HG03025 (cell line): ENCODE results near the gene TTC39A.
"Not testable (repeated sequence)": the region's sequence is repeated elsewhere in the genome, so short reads cannot be mapped to it uniquely, and the experiment has no call there.

Experiments used
- ATAC-seq: cut with Tn5 transposase; IDR thresholded peaks from one replicate; pipeline ENCODE4 v1.9.1; 2021; ENCODE audit warnings: mild to moderate bottlenecking, moderate library complexity; ENCODE audit not compliant: unreplicated experiment, low FRiP score

Gene TTC39A

GRCh38 chr1:51274676-51275075 lies 55.7 kb downstream of the TTC39A start:
- ATAC-seq = no peak

GRCh38 chr1:51272916-51273315 lies 57.4 kb downstream of the TTC39A start:
- ATAC-seq = no peak

GRCh38 chr1:51270751-51271150 lies 59.6 kb downstream of the TTC39A start:
- no peak for ATAC-seq

- no peak for ATAC-seq
Observed at GRCh38 chr1:51268634-51269033, 61.7 kb downstream of the TTC39A start.

- no peak for ATAC-seq
Observed at GRCh38 chr1:51266791-51267190, 63.6 kb downstream of the TTC39A start.

- ATAC-seq = no peak
Observed at GRCh38 chr1:51266181-51266580, 64.2 kb downstream of the TTC39A start.

DNA sequence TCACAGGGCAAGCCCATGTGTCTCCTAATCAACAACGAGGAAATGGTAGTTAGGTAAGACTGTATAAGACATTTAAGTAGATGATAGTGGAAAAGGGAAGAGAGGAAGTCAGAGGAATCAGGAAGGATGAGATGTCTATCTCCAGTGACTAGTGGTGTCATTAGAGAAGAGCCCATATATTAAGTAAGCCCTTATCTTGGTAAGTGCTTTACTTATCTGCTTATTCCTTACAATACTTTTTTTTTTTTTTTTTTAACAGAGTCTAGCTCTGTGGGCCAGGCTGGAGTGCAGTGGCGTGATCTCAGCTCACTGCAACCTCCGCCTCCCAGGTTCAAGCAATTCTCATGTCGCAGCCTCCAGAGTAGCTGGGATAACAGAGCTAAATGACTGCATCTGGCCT lies 64.7 kb downstream of the TTC39A start:
- ATAC-seq = no peak

DNA sequence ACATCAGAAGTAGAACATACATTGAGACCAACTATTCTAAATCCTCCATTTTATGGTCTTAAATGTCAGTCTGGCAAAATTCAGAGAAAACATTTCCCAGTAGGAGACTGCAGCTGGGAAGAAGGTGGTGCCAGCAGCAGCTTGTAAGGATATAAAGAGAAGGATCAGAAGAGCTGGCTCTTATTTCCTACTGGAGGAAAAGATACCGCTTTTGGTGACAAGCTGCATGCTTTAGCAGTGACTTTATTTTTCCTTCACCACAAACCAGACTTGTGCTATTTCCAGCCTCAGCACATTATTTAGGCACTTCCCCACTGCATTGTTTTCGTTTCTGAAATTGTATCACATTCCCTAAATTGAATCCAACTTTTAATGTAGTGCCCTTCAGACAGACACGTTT lies 65.9 kb downstream of the TTC39A start:
- no peak for ATAC-seq

- ATAC-seq = no peak
Observed at GRCh38 chr1:51263147-51263877, 67.0 kb downstream of the TTC39A start.

GRCh38 chr1:51255331-51255730 lies 75.0 kb downstream of the TTC39A start:
- no peak for ATAC-seq

GRCh38 chr1:51253691-51254090 lies 76.7 kb downstream of the TTC39A start:
- no peak for ATAC-seq

GRCh38 chr1:51252366-51252765 lies 78.0 kb downstream of the TTC39A start:
- no peak for ATAC-seq

GRCh38 chr1:51251165-51251564 lies 79.2 kb downstream of the TTC39A start:
- ATAC-seq = not testable (repeated sequence)

DNA sequence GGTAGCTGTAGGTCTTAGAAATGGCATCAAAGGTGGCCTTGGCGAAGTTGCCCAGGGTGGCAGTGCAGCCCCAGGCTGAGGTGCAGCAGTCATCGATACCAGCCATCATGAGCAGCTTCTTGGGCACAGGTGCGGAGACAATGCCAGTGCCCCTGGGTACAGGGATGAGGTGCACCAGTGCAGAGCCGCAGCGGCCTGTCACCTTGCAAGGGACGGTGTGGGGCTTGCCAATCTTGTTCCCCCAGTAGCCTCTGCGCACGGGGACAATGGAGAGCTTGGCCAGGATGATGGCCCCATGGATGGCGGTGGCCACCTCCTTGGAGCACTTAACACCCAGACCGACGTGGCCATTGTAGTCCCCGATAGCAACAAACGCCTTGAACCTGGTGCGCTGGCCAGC lies 79.6 kb downstream of the TTC39A start:
- ATAC-seq = not testable (repeated sequence)

GRCh38 chr1:51249445-51249844 lies 80.9 kb downstream of the TTC39A start:
- no peak for ATAC-seq

DNA sequence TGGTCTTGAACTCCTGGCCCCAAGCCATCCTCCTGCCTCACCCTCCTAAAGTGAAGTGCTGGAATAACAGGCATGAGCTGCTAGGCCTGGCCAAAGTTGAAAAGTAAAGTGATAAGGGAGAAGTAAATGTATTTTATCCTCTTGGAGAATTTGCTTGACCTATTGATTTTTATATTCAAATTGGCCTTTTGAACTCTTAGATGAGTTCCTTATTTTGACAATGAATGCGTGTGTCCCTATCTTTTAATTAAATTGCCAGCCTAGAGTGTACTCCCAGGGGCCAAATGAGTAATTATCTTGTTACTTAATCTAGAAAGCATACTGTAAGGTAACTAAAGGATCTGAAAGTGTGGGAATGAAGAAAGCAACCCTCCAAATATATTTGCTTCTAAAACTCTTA lies 82.9 kb downstream of the TTC39A start:
- ATAC-seq = no peak

DNA sequence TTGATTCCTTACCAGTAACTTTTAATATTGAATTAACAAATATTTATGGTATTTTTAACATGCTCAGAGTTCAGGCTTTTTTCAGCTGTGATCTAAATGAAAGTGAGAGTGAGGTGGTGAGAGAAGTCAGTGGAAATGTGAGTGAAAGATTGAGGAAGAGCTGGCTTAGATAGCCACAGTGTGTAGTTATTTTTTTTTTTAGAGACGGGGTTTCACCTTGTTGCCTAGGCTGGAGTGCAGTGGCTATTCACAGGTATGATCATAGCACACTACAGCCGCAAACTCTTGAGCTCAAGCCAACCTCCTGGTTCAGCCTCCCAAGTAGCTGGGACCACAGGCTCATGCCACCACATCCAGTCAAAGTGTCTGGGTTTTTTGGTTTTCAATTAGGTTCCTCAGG lies 83.3 kb downstream of the TTC39A start:
- ATAC-seq = no peak

DNA sequence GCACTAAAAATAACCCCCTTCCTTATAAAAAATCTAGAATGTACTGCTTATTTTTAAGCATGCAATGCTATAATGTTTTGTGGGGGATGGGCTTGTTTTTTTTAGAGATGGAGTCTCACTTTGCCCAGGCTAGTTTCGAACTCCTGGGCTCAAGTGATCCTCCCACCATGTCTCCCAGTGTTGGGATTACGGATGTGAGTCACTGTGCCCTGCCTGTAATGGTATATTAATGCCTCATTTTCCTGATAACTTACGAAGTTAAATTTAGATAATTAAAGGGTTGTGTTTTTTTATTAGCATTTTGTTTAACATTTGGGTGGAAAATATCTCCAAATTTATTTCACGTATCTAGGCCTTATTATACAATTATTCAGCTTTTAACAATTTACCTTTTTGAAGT lies 87.8 kb downstream of the TTC39A start:
- no peak for ATAC-seq

DNA sequence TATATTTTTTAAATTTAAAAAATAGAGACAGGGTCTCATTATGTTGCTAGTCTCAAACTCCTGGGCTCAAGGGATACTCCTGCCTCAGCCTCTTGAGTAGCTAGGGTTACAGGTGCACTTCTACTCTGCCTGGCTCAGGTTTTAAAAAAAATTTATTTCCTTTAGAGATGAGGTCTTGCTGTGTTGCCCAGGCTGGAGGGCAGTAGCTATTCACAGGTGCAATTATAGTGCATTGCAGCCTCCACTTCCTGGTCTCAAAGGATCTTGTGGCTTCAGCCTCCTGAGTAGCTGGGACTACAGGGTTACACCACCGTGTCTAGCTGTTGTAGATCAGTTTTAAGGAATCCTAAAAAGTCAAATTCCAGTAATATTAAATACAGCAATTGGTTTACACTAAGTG lies 89.2 kb downstream of the TTC39A start:
- no peak for ATAC-seq

DNA sequence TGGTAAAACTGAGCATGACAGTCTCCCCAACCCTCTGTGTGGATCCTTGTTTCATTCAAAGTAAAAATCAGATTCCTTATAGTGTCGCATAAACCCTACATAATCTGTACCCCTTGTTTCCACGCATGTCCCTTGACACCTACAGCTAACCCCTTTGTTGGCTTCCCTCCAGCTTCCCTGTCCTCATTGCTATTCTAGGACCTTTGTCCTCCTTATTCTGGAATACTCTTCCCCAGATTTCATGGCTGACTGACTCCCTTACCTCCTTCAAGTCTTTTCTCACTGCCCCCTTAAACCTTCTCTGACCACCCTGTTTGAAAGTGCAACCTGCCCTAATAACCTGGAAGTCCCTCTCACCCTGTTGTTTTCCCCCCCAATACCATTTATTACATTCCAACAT lies 90.3 kb downstream of the TTC39A start:
- ATAC-seq = no peak

DNA sequence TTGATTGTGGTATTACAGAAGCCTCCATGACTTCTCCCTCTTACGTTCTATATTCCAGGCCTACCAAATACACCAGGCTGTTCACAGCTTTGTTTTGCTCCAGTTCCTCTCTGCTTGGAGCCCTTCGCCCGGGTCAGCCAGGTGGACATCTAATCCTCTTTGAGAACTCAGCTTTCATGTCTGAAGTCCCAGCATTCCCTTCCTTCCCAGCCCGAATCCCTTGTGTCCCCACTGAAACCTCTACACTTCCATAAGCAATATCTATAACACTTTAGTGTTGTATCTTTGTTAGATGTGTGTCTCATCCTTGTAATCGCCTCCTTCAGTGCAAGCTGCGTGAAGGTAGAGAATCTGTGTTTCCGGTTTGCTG lies 92.3 kb downstream of the TTC39A start:
- ATAC-seq = no peak

DNA sequence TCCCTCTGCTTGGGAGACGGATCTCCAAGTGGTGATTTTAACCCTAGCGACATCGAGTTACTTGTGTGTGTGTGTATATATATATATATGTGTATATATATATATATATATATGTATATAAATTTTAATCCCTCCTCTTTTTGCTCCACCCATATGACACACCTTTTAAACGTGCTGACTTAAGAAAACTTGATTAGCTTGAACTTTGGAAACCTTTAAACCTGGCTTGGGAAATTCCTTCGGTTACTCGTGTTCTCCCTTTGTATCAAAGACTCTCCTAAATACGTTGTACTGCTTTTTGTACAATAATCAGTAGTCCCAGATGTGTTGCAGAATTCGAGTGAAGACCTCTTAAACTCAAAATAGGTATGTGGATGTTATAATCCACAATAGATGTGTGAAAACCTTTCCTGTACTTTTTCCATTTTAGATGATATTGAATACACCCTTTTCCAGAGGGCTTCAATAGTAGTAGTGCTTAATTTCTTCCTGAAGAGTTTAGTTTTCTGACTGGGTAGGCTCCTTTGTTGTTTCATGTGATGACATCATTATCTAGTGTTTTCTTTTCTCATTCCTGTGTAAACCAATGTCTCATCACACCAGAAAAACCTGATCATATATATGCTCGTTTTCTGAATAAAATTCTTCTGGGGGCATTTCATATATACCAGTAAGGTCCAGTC lies 92.9 kb downstream of the TTC39A start:
- ATAC-seq = no peak
